Activated T-helper 2 cell treated with anti-CD3 and anti-CD28 coated beads, Interferon-gamma antibody, Interleukin-2, Interleukin-4, amounts not matched to agents 10 μg/mL and 5 μg/mL and 100 μg/mL, durations not matched to agents 14 hours and 24 hours and 36 hours (primary cell): ENCODE measurements around the gene MEIKIN. TPM values are rescaled to one million over a fixed set of nuclear protein-coding genes. Genes with fewer than 3 reads are reported as not detected.

Experiments
- DNase-seq: peaks from one replicate; pipeline ENCODE4 v3.0.0; 2021; ENCODE audit warnings: low spot score
- H3K27ac Mint-ChIP-seq: one replicate; pipeline ENCODE4 v1.8.0; 2021; ENCODE audit warnings: mixed read lengths
- H3K27me3 Mint-ChIP-seq: one replicate; pipeline ENCODE4 v1.8.0; 2021; ENCODE audit warnings: low read depth, mixed read lengths
- H3K36me3 Mint-ChIP-seq: one replicate; pipeline ENCODE4 v1.8.0; 2021; ENCODE audit warnings: low read depth, mixed read lengths
- H3K4me1 Mint-ChIP-seq: one replicate; pipeline ENCODE4 v1.8.0; 2021; ENCODE audit warnings: low read depth, mixed read lengths
- H3K4me3 Mint-ChIP-seq: one replicate; pipeline ENCODE4 v1.8.0; 2021; ENCODE audit warnings: low read depth, mild to moderate bottlenecking, moderate library complexity, mixed read lengths
- H3K9me3 Mint-ChIP-seq: one replicate; pipeline ENCODE4 v1.8.0; 2021; ENCODE audit warnings: mixed read lengths
- intact Hi-C: fragments of 100-400 bp; cut with micrococcal nuclease; formaldehyde crosslinking; loops from one replicate; pipeline ENCODE4 v1.15.1; 2023
- total RNA-seq: library from RNA; stranded (reverse); gene quantifications from 2 replicates; pipeline ENCODE4 v1.2.3, GENCODE V29; 2022

Gene MEIKIN
- total RNA-seq, 1 donor from 2014 or later = not detected

DNA sequence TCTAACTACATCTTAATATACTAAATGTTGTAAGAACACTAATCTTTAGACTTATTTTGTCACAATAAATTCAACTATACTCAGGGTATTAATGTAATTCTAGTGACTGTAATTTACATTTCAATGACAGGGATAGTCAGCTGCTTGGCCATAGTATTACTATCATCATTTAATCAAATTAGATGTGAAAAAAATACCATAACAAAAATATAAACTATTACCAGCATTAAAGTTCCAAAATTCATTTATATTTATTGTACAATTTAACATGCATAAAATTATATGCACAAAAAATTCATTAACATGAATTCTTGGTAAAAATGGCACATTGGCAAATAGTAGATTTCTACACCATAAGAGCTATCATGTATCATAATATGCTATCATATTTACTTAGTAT is 177.6 kb downstream of the MEIKIN start:
- Mint-ChIP-seq H3K4me3 (no peak overlapping the region), H3K4me1 (peaks cover 2% of the 10 kb centered on the region), H3K9me3 (peaks cover 20% of the 10 kb centered on the region), H3K36me3 (peaks cover 35% of the 10 kb centered on the region), H3K27ac (no peak overlapping the region), H3K27me3 (no peaks in the 10 kb centered on the region)
- DNase-seq = no peak
- intact Hi-C loops = no loop called here

DNA sequence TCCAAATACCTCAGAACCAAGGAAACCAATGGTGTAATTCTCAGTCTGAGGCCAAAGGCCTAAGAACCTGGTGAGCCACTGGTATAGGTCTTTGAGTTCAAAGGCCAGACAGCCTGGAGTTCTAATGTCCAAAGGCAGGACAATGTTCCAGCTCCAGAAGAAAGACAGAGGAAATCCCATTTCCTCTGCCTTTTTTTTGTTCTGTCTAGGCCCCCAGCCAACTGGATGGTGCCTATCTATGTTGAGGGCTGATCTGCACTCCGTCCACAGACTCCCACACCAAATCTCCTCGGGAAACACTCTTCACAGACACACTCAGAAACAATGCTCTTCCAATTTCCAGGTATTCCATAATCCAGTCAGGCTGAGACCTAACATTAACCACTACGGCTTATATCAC is 178.8 kb downstream of the MEIKIN start:
- Mint-ChIP-seq H3K4me3 (no peak overlapping the region), H3K27ac (no peak overlapping the region), H3K27me3 (no peaks in the 10 kb centered on the region), H3K36me3 (peaks cover 41% of the 10 kb centered on the region), H3K9me3 (peaks cover 24% of the 10 kb centered on the region), H3K4me1 (peaks cover 2% of the 10 kb centered on the region)
- intact Hi-C loops = no loop called here
- no peak for DNase-seq

- H3K9me3 Mint-ChIP-seq = peaks cover 27% of the 10 kb centered on the region
- peaks cover 6% of the 10 kb centered on the region for H3K4me1 Mint-ChIP-seq
- no peak for DNase-seq
- peaks cover 48% of the 10 kb centered on the region for H3K36me3 Mint-ChIP-seq
- H3K27ac Mint-ChIP-seq = no peak overlapping the region
- H3K27me3 Mint-ChIP-seq = no peaks in the 10 kb centered on the region
- intact Hi-C loops = no loop called here
- no peak overlapping the region for H3K4me3 Mint-ChIP-seq
Measured at GRCh38 chr5:131765261-131765660, 180.2 kb downstream of the MEIKIN start.

DNA sequence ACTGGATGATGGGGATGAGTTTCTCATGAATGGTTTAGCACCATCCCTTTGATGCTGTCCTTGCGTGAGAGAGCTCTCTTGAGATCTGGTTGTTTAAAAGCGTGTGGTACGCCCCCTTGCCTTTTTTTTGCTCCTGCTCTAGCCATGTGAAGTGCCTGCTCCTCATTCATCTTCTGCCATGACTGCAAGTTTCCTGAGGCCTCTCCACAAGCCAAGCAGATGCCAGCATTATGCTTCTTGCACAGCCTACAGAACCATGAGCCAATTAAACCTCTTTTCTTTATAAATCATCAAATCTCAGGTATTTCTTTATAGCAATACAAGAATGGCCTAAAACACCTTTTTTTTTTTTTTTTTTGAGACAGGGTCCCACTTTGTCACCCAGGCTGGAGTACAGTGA is 181.5 kb downstream of the MEIKIN start:
- no peak overlapping the region for H3K27ac Mint-ChIP-seq
- peaks cover 53% of the 10 kb centered on the region for H3K36me3 Mint-ChIP-seq
- H3K4me3 Mint-ChIP-seq = no peak overlapping the region

GRCh38 chr5:131760793-131761192 is 184.7 kb downstream of the MEIKIN start:
- H3K4me1 Mint-ChIP-seq = peaks cover 17% of the 10 kb centered on the region
- intact Hi-C loops = no loop called here
- no peak for DNase-seq
- H3K4me3 Mint-ChIP-seq = no peak overlapping the region
- no peaks in the 10 kb centered on the region for H3K27me3 Mint-ChIP-seq
- H3K36me3 Mint-ChIP-seq = peaks cover 46% of the 10 kb centered on the region
- H3K27ac Mint-ChIP-seq = no peak overlapping the region
- peaks cover 25% of the 10 kb centered on the region for H3K9me3 Mint-ChIP-seq

More for the DNA sequence above, 181.5 kb downstream of the MEIKIN start:
- peaks cover 31% of the 10 kb centered on the region for H3K9me3 Mint-ChIP-seq
- no peaks in the 10 kb centered on the region for H3K27me3 Mint-ChIP-seq
- DNase-seq = no peak
- intact Hi-C loops = no loop called here
- H3K4me1 Mint-ChIP-seq = peaks cover 13% of the 10 kb centered on the region

GRCh38 chr5:131759704-131760103 is 185.8 kb downstream of the MEIKIN start:
- Mint-ChIP-seq H3K4me3 (no peak overlapping the region), H3K9me3 (peaks cover 21% of the 10 kb centered on the region), H3K27ac (no peak overlapping the region), H3K4me1 (peaks cover 18% of the 10 kb centered on the region), H3K27me3 (no peaks in the 10 kb centered on the region), H3K36me3 (peaks cover 42% of the 10 kb centered on the region)
- no peak for DNase-seq
- intact Hi-C loops = no loop called here

DNA sequence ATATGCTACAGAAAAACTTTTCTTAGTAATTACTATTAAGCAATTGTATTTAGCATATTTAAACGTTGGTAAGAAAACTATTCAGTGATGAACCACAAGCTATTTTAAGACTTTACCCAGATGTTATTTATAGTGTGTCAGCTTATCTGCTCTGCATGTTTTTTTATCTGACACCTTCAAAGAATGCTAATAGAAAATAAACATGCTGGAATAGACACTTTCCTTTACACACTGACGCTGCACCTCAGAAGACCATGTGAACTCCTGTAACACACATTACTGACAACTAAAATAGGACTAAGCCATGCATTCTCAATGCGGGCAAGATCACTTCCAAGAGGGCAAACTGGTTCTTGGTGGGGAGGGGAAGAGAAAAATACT is 187.0 kb downstream of the MEIKIN start:
- Mint-ChIP-seq H3K27me3 (no peaks in the 10 kb centered on the region), H3K4me3 (no peak overlapping the region), H3K27ac (no peak overlapping the region), H3K4me1 (peaks cover 22% of the 10 kb centered on the region), H3K36me3 (peaks cover 34% of the 10 kb centered on the region), H3K9me3 (peaks cover 16% of the 10 kb centered on the region)
- intact Hi-C loops = no loop called here
- no peak for DNase-seq

DNA sequence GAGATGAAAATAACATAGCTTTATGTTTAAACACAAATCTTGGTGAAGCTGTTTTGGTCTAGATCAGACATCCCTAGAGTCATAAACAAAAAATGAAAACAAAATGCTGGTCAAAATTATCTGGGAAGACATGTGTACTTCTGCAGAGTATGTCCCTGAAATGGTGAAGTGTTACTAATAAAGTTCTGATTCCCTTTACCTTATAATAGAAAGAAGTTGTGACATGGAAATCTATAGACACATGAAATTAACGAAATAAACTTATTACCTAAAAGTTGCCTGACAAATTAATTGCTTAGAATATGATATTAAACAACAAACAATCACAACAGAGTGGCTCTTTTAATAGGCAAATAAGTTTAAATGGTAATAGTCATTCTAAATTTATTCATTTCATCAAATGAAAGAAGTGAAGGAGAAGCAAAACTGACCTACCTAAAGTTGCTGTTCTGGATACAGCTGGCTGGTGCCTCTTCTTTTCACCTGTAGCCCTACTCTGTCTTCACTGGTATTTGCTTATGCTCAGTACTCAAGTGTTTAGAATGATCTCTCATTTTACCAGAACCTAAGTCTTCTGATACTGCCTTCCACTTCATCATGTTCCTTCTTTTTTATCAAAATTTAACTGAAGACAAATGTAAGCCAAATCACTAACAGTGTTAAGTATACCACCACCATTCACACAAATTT is 187.5 kb downstream of the MEIKIN start:
- intact Hi-C loops = no loop called here
- Mint-ChIP-seq H3K27me3 (no peaks in the 10 kb centered on the region), H3K4me1 (peaks cover 23% of the 10 kb centered on the region), H3K9me3 (peaks cover 12% of the 10 kb centered on the region), H3K27ac (no peak overlapping the region), H3K4me3 (no peak overlapping the region), H3K36me3 (peaks cover 34% of the 10 kb centered on the region)
- DNase-seq = no peak

Other genes with a start within 250 kb of the MEIKIN start
- 18.1 and 18.8 TPM in 2 replicates for gene FNIP1, start 148.6 kb downstream of the MEIKIN start, total RNA-seq
- gene ACSL6, start 66.0 kb upstream of the MEIKIN start, total RNA-seq = 27.7 and 34.0 TPM in 2 replicates
- 140 and 142 TPM in 2 replicates for gene IL3, start 115.0 kb upstream of the MEIKIN start, total RNA-seq
- 764 and 772 TPM in 2 replicates for gene CSF2, start 128.1 kb upstream of the MEIKIN start, total RNA-seq